Aorta (tissue), 5 donors: Measurements from ENCODE around the gene ALDH3A1. TPM values are rescaled to one million over a fixed set of nuclear protein-coding genes. Genes with fewer than 3 reads are reported as not detected.

Experiments
- ATAC-seq: fragments of 200-7000 bp; cut with Tn5 transposase; one replicate; pipeline ENCODE4 v1.9.1; 2022; ENCODE audit warnings: moderate library complexity; ENCODE audit not compliant: low FRiP score
- DNase-seq, 2 donors: peaks; one replicate each; pipeline ENCODE4 v3.0.0-alpha.2; 2020
- H3K27ac ChIP-seq, 2 donors: one replicate each; pipeline ENCODE4 v1.5.1; 2013; ENCODE audit warnings: low read length in 2 of 2, mild to moderate bottlenecking in 2 of 2, moderate library complexity in 2 of 2, control low read depth in 1 of 2, inconsistent platforms in 1 of 2, low read depth in 1 of 2
- H3K27me3 ChIP-seq, 2 donors: one replicate each; pipeline ENCODE4 v1.6.1; 2013; ENCODE audit warnings: control low read depth in 1 of 2, low read length in 1 of 2, mild to moderate bottlenecking in 1 of 2, moderate library complexity in 1 of 2; ENCODE audit not compliant: insufficient read depth in 2 of 2, control insufficient read depth in 1 of 2
- H3K36me3 ChIP-seq, 2 donors: one replicate each; pipeline ENCODE4 v1.6.1; 2013; ENCODE audit warnings: control low read depth in 1 of 2, low read length in 1 of 2, mild to moderate bottlenecking in 1 of 2; ENCODE audit not compliant: insufficient read depth in 2 of 2, control insufficient read depth in 1 of 2
- H3K4me1 ChIP-seq, 2 donors: one replicate each; pipeline ENCODE4 v1.6.1; 2013; ENCODE audit warnings: low read length in 2 of 2, control low read depth in 1 of 2, mild to moderate bottlenecking in 1 of 2, moderate library complexity in 1 of 2; ENCODE audit not compliant: insufficient read depth in 2 of 2, control insufficient read depth in 1 of 2
- H3K4me3 ChIP-seq, 2 donors: one replicate each; pipeline ENCODE4 v1.5.1; 2013; ENCODE audit warnings: low read length in 2 of 2, control low read depth in 1 of 2, mild to moderate bottlenecking in 1 of 2
- H3K9me3 ChIP-seq: one replicate; pipeline ENCODE4 v1.6.1; 2013; ENCODE audit warnings: mild to moderate bottlenecking, low read length; ENCODE audit not compliant: control insufficient read depth
- WGBS, 2 donors: extraction: QIAGEN DNeasy Blood & Tissue Kit; methylation state at CpG; one replicate each; pipeline ENCODE4 v1.1.7; 2013; 5-methylcytosine and 5-hydroxymethylcytosine counted together
- intact Hi-C, 2 donors: fragments of 100-400 bp; cut with DNase I; formaldehyde crosslinking; loops; one replicate each; pipeline versions ENCODE4 v1.14.2 to v1.15.0; 2022
- long read RNA-seq, 2 donors: library from polyadenylated mRNA; unstranded; transcript quantifications; one replicate each; pipeline ENCODE4 v2.0.0, GENCODE V29; 2020 to 2021
- polyA plus RNA-seq, 2 donors: library from polyadenylated mRNA; stranded (reverse); fragments of 200-250 nt; gene quantifications; one replicate each; pipeline ENCODE4 v1.2.3, GENCODE V29; 2013
- total RNA-seq, 2 donors: library from RNA; stranded (reverse); fragmentation: NEBNext Ultra II Directional; extraction: Animal tissue kit (Norgen Biotek cat#: 25700); gene quantifications; one replicate each; pipeline ENCODE4 v1.2.1, GENCODE V29; 2021
- donor health status: healthy with polysubstance abuse.
- donor health status: Bipolar disorder and iron deficiency.
- donor health status: DM: no; HTN: no; CAD: no.
- donor health status: DM: no; HTN: no; CAD: no.
- donor health status: DM: yes; HTN: yes; CAD: no.

ALDH3A1 gene
- total RNA-seq: under 1 TPM; 0.27 to 0.58 TPM
- polyA plus RNA-seq: 1 to 10 TPM; 1.4 to 2.4 TPM
- long read RNA-seq, donor 1, partial matches to known transcripts: 0 of 2 reads
- long read RNA-seq, donor 1, other reads (novel, unspliced or antisense): 1 of 2 reads
- long read RNA-seq, donor 2, partial matches to known transcripts: 0 of 1 reads
- long read RNA-seq, donor 2, other reads (novel, unspliced or antisense): 1 of 1 reads

DNA sequence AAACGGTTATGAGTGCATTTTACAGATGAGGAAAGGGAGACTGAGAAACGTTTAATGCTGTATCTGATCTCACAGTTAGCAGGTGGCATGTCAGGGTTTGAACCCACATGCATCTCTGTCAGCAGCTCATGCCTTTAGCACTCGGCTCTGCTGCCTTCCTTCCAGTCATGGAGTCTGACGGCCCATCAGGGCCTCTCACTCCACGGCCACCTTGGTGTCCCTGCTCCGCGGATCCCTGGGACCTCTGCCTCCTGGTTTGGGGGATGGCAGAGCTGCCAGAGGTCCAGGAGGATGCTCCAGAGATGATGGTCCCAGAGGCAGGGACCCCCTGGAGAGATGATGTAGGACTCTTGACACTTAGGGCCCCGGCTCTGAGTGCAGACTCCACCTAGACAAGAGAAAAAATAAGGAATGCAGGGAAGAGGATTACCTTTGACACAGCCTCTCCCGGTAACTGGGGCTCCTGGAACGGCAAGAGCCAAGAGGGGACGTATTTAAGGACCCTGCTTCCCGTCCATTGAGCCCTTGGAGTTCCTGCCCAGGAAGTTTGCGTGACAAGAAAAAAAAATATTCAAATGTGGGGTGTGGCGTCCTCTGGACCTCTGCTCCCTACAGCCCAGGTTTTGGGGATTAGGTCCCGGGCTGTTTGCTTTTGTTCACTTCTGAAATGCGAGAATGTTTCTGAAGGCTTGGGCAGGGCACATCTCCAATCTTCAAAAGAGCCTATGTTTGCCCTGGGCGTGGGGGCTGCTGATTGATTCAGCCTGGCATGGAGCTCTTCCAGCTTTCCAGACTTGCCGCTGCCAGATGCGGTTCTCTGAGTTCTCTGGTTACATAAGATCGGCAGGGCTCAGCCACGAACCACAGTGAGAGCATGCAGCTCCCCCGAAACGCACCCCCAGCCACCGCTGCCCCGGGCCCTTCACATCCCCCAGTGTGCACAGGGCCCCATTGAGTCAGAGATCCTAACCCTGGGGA, at the start of gene ALDH3A1:
TSS of gene ALDH3A1 (minus strand) at position 470 of the 978 bp plus-strand sequence. CDS start 3,169 bp downstream, outside the sequence.
- intact Hi-C loops: no loop called here
- 40 to 47% methylated on average over 25 of the region's 25 CpGs for WGBS, 2 donors
- H3K4me3 ChIP-seq: no peak within 1 kb of the TSS

GRCh38 chr17:19796457-19796856, 48.4 kb upstream of the ALDH3A1 start:
- no peaks in the 10 kb centered on the region for H3K9me3 ChIP-seq
- no peaks in the 10 kb centered on the region for H3K4me1 ChIP-seq
- no peak for ATAC-seq
- peaks cover 2 to 3% of the 10 kb centered on the region in 2 donors for H3K36me3 ChIP-seq
- no peak for DNase-seq
- WGBS, 2 donors: 96 to 98% methylated on average over 4 of the region's 4 CpGs
- intact Hi-C loops: no loop called here
- H3K27me3 ChIP-seq: no peaks in the 10 kb centered on the region
- no peak overlapping the region for H3K27ac ChIP-seq
- no peak overlapping the region for H3K4me3 ChIP-seq

More for the DNA sequence above, at the start of gene ALDH3A1:
- H3K27me3 ChIP-seq: no peaks in the 10 kb centered on the region
- DNase-seq: no peak
- no peaks in the 10 kb centered on the region for H3K36me3 ChIP-seq
- no peak within 1 kb of the TSS for H3K27ac ChIP-seq
- ATAC-seq: no peak
- H3K9me3 ChIP-seq: no peaks in the 10 kb centered on the region
- no peaks in the 10 kb centered on the region for H3K4me1 ChIP-seq

DNA sequence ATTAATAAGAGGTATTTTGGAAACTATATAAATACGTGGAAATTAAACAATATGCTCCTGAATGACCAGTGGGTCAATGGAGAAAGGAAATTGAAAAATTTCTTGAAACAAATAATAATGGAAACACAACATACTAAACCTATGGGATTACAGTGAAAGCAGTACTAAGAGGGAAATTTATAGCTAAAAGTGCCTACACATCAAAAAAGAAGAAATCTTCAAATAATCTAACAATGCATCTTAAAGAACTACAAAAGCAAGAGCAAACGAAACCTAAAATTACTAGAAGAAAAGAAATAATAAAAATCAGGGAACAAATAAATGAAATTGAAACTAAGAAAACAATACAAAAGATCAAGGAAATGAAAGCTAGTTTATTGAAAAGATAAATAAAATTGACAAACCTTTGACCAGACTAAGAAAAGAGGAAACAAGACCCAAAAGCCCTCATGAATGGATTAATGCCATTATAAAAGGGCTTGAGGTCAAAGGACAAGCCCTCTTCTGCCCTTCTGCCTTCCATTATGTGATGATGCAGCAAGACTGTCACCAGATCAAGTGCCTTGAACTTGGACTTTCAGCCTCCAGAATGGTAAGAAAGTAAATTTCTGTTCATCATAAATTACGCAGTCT, 43.9 kb upstream of the ALDH3A1 start:
- Histone ChIP-seq H3K4me1 (no peaks in the 10 kb centered on the region), H3K36me3 (peaks cover 2 to 3% of the 10 kb centered on the region in 2 donors), H3K4me3 (no peak overlapping the region), H3K27ac (no peak overlapping the region), H3K9me3 (no peaks in the 10 kb centered on the region), H3K27me3 (no peaks in the 10 kb centered on the region)
- ATAC-seq: no peak
- intact Hi-C loops: no loop called here
- 97% methylated on average over 3 of the region's 3 CpGs for WGBS, 2 donors
- DNase-seq: no peak

- Histone ChIP-seq H3K9me3 (no peaks in the 10 kb centered on the region), H3K4me3 (no peak overlapping the region), H3K36me3 (peaks cover 0 to 2% of the 10 kb centered on the region in 2 donors), H3K27me3 (no peaks in the 10 kb centered on the region), H3K4me1 (no peaks in the 10 kb centered on the region), H3K27ac (no peak overlapping the region)
- ATAC-seq (no peak), DNase-seq (no peak)
- 59 to 63% methylated on average over 7 of the region's 7 CpGs for WGBS, 2 donors
- intact Hi-C loops: no loop called here
These were observed 39.7 kb upstream of the ALDH3A1 start for GRCh38 chr17:19787733-19788357.

- Histone ChIP-seq H3K36me3 (peaks cover 0 to 4% of the 10 kb centered on the region in 2 donors), H3K27me3 (no peaks in the 10 kb centered on the region), H3K9me3 (no peaks in the 10 kb centered on the region), H3K27ac (no peak overlapping the region), H3K4me1 (no peaks in the 10 kb centered on the region), H3K4me3 (no peak overlapping the region)
- DNase-seq (no peak), ATAC-seq (no peak)
- intact Hi-C loops: no loop called here
- 19 to 20% methylated on average over 4 of the region's 4 CpGs for WGBS, 2 donors
These were observed 37.8 kb upstream of the ALDH3A1 start for GRCh38 chr17:19785854-19786253.

- Histone ChIP-seq H3K9me3 (no peaks in the 10 kb centered on the region), H3K4me1 (no peaks in the 10 kb centered on the region), H3K36me3 (peaks cover 0 to 6% of the 10 kb centered on the region in 2 donors), H3K27me3 (no peaks in the 10 kb centered on the region), H3K27ac (no peak overlapping the region), H3K4me3 (no peak overlapping the region)
- 92 to 95% methylated on average over 9 of the region's 9 CpGs for WGBS, 2 donors
- intact Hi-C loops: no loop called here
- DNase-seq (no peak), ATAC-seq (no peak)
These were observed 33.7 kb upstream of the ALDH3A1 start for GRCh38 chr17:19781488-19782458.

- DNase-seq (no peak), ATAC-seq (no peak)
- no peaks in the 10 kb centered on the region for H3K27me3 ChIP-seq
- H3K4me1 ChIP-seq: no peaks in the 10 kb centered on the region
- no peak overlapping the region for H3K27ac ChIP-seq
- intact Hi-C loops: no loop called here
- no peak overlapping the region for H3K4me3 ChIP-seq
- H3K9me3 ChIP-seq: no peaks in the 10 kb centered on the region
- H3K36me3 ChIP-seq: peaks cover 0 to 8% of the 10 kb centered on the region in 2 donors
- WGBS, 2 donors: 91% methylated on average over 4 of the region's 4 CpGs
These were observed 32.7 kb upstream of the ALDH3A1 start for GRCh38 chr17:19780846-19781245.
